ENCODE results near the gene MYH10.

DNA sequence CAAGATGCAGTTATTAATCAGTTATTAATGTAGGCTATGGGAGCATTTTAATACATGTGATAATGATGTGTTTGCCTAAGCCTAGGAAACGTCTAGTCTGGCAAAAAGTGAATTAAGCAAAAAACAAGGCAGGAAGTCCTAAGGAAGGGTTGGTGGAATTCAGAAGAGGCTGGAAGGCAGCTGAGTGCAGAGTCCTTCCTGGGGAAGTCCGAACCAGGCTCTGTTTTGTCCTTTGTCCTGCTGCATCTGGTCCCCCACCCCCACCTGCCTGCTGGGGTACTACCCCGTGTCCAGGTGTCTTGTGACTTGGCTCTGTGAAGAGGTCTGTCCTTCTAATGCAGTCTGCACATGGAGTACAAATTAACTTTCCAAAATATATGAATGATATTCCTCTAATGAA is 1.5 kb upstream of the MYH10 start:
- TF ChIP-seq, protein P1, sequence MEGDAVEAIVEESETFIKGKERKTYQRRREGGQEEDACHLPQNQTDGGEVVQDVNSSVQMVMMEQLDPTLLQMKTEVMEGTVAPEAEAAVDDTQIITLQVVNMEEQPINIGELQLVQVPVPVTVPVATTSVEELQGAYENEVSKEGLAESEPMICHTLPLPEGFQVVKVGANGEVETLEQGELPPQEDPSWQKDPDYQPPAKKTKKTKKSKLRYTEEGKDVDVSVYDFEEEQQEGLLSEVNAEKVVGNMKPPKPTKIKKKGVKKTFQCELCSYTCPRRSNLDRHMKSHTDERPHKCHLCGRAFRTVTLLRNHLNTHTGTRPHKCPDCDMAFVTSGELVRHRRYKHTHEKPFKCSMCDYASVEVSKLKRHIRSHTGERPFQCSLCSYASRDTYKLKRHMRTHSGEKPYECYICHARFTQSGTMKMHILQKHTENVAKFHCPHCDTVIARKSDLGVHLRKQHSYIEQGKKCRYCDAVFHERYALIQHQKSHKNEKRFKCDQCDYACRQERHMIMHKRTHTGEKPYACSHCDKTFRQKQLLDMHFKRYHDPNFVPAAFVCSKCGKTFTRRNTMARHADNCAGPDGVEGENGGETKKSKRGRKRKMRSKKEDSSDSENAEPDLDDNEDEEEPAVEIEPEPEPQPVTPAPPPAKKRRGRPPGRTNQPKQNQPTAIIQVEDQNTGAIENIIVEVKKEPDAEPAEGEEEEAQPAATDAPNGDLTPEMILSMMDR (IDR thresholded peaks at IDR 0.05), result no peak
- no peak for TF ChIP-seq POLR2A (IDR thresholded peaks at IDR 0.05)

Measured in body of pancreas (tissue), 4 donors.